IMR-90 (cell line): ENCODE measurements around the gene ENPP6. TPM values are rescaled to one million over a fixed set of nuclear protein-coding genes. Genes with fewer than 3 reads are reported as not detected.

Source experiments
- ATAC-seq: fragments of 200-7000 bp; cut with Tn5 transposase; 2 replicates; pipeline ENCODE4 v1.9.1; 2020; ENCODE audit warnings: low read depth, mild to moderate bottlenecking, moderate library complexity
- BruUV-seq: library from RNA; stranded (reverse); fragments of 400-500 nt; replicated peaks from 2 replicates; lab custom pipeline; 2021; lab: Mats Ljungman, UMichigan
- CTCF ChIA-PET: fragments of 300-600 bp; formaldehyde crosslinking; extraction: SDS; loops from one replicate; lab custom pipeline; 2021; ENCODE audit warnings: antibody characterized with exemption; lab: Yijun Ruan, JAX
- POLR2A ChIA-PET: fragments of 300-600 bp; sonication (Branson Sonifier 250); formaldehyde crosslinking; loops from one replicate; lab custom pipeline; 2022; ENCODE audit warnings: antibody characterized with exemption; ENCODE audit not compliant: unreplicated experiment; lab: Charles Lee
- DNase-seq: peaks from one replicate; pipeline ENCODE4 v3.0.0; 2013
- H2AFZ ChIP-seq: replicated peaks from 2 replicates; pipeline ENCODE3; 2013; ENCODE audit warnings: low read length, mild to moderate bottlenecking; ENCODE audit not compliant: poor library complexity
- H2AK5ac ChIP-seq: 2 replicates; pipeline ENCODE4 v1.6.1; 2013; ENCODE audit warnings: low read depth, low read length, inconsistent platforms
- H2AK9ac ChIP-seq: replicated peaks from 2 replicates; pipeline ENCODE3; 2013; ENCODE audit warnings: mild to moderate bottlenecking, low read depth, low read length, moderate library complexity; ENCODE audit not compliant: poor library complexity
- H2BK120ac ChIP-seq: 2 replicates; pipeline ENCODE4 v1.6.1; 2013; ENCODE audit warnings: low read depth, low read length, inconsistent platforms
- H2BK15ac ChIP-seq: 3 replicates; pipeline ENCODE4 v1.6.1; 2013; ENCODE audit warnings: low read depth, low read length, inconsistent platforms
- H2BK20ac ChIP-seq: 2 replicates; pipeline ENCODE4 v1.6.1; 2013; ENCODE audit warnings: low read depth, mild to moderate bottlenecking, inconsistent platforms, low read length, moderate library complexity
- H2BK5ac ChIP-seq: 2 replicates; pipeline ENCODE4 v1.6.1; 2013; ENCODE audit warnings: mild to moderate bottlenecking, low read depth, low read length, inconsistent platforms; ENCODE audit not compliant: poor library complexity, severe bottlenecking
- H3K14ac ChIP-seq: replicated peaks from 2 replicates; pipeline ENCODE4 v1.6.1; 2013; ENCODE audit warnings: low read depth, low read length, inconsistent platforms
- H3K18ac ChIP-seq: 2 replicates; pipeline ENCODE4 v1.6.1; 2013; ENCODE audit warnings: low read depth, low read length, control low read depth
- H3K23ac ChIP-seq: 2 replicates; pipeline ENCODE4 v1.6.1; 2013; ENCODE audit warnings: low read depth, low read length, inconsistent platforms
- H3K27ac ChIP-seq: 2 replicates; pipeline ENCODE4 v1.5.1; 2013; ENCODE audit warnings: mild to moderate bottlenecking, control low read depth, low read length; ENCODE audit not compliant: insufficient read depth
- H3K27me3 ChIP-seq: 2 replicates; pipeline ENCODE4 v1.6.1; 2013; ENCODE audit warnings: low read length; ENCODE audit not compliant: control insufficient read depth, insufficient read depth
- H3K36me3 ChIP-seq: 2 replicates; pipeline ENCODE4 v1.6.1; 2013; ENCODE audit warnings: low read length, mixed read lengths; ENCODE audit not compliant: control insufficient read depth, insufficient read depth
- H3K4ac ChIP-seq: 2 replicates; pipeline ENCODE4 v1.6.1; 2013; ENCODE audit warnings: low read depth, low read length, inconsistent platforms
- H3K4me1 ChIP-seq: 2 replicates; pipeline ENCODE4 v1.6.1; 2013; ENCODE audit warnings: low read length, mixed read lengths; ENCODE audit not compliant: control insufficient read depth, insufficient read depth
- H3K4me2 ChIP-seq: 2 replicates; pipeline ENCODE4 v1.6.1; 2013; ENCODE audit warnings: low read depth, mild to moderate bottlenecking, control low read depth, low read length, moderate library complexity
- H3K4me3 ChIP-seq: 2 replicates; pipeline ENCODE4 v1.5.1; 2013; ENCODE audit warnings: low read depth, mild to moderate bottlenecking, control low read depth, low read length, moderate library complexity; ENCODE audit not compliant: insufficient read depth
- H3K56ac ChIP-seq: 2 replicates; pipeline ENCODE4 v1.6.1; 2013; ENCODE audit warnings: low read length, inconsistent platforms; ENCODE audit not compliant: insufficient read depth; ENCODE audit errors: extremely low read depth
- H3K79me1 ChIP-seq, 2 experiments: 2 replicates each; pipeline ENCODE4 v1.6.1; 2013; ENCODE audit warnings: low read length in 2 of 2, inconsistent platforms in 1 of 2, low read depth in 1 of 2
- H3K9ac ChIP-seq: 2 replicates; pipeline ENCODE4 v1.6.1; 2013; ENCODE audit warnings: low read depth, low read length, control low read depth
- H3K9me1 ChIP-seq: 2 replicates; pipeline ENCODE4 v1.6.1; 2013; ENCODE audit warnings: low read length, inconsistent platforms; ENCODE audit not compliant: insufficient read depth
- H3K9me3 ChIP-seq: 2 replicates; pipeline ENCODE4 v1.6.1; 2013; ENCODE audit warnings: low read length; ENCODE audit not compliant: control insufficient read depth, insufficient read depth
- H4K20me1 ChIP-seq: 2 replicates; pipeline ENCODE4 v1.6.1; 2013; ENCODE audit warnings: low read length, inconsistent platforms; ENCODE audit not compliant: insufficient read depth
- H4K5ac ChIP-seq: 2 replicates; pipeline ENCODE4 v1.6.1; 2013; ENCODE audit warnings: mild to moderate bottlenecking, low read depth, low read length, control low read depth
- H4K8ac ChIP-seq, 2 experiments: 2 replicates each; pipeline ENCODE4 v1.6.1; 2013; ENCODE audit warnings: low read depth in 2 of 2, low read length in 2 of 2, control low read depth in 1 of 2, inconsistent platforms in 1 of 2
- H4K91ac ChIP-seq: 2 replicates; pipeline ENCODE4 v1.6.1; 2013; ENCODE audit warnings: low read depth, low read length, inconsistent platforms; ENCODE audit not compliant: insufficient read depth
- ELK1 ChIP-seq: fragments of 150-350 bp; IDR thresholded peaks from 2 replicates; pipeline ENCODE4 v1.6.1; 2016; ENCODE audit warnings: low read depth, mild to moderate bottlenecking, low read length, moderate library complexity, borderline replicate concordance
- FOS ChIP-seq: fragments of 150-350 bp; IDR thresholded peaks from 2 replicates; pipeline ENCODE4 v1.6.1; 2016; ENCODE audit warnings: low read depth, low read length
- SMC3 ChIP-seq: fragments of 150-350 bp; IDR thresholded peaks from 2 replicates; pipeline ENCODE4 v1.6.1; 2016; ENCODE audit warnings: low read depth, mild to moderate bottlenecking, antibody characterized with exemption, low read length, moderate library complexity
- USF2 ChIP-seq: fragments of 150-350 bp; IDR thresholded peaks from 2 replicates; pipeline ENCODE4 v1.6.1; 2017; ENCODE audit warnings: mild to moderate bottlenecking, antibody characterized with exemption, low read length, low read depth
- WGBS, 2 experiments: methylation state at CpG; one replicate each; pipeline versions ENCODE4 v1.1.5 to v1.1.7; 2013; ENCODE audit warnings: missing lambda C conversion rate in 2 of 2; ENCODE audit not compliant: insufficient read length in 1 of 2; ENCODE audit errors: extremely low coverage in 2 of 2; 5-methylcytosine and 5-hydroxymethylcytosine counted together
- dilution Hi-C: fragments of 300-500 bp; cut with HindIII; formaldehyde crosslinking; loops from one replicate; pipeline ENCODE4 v1.14.3; 2018; ENCODE audit warnings: low sequenced_read_pairs; ENCODE audit not compliant: unreplicated experiment
- in situ Hi-C: fragments of 300-500 bp; cut with MboI; formaldehyde crosslinking; loops from 3 replicates; pipeline ENCODE4 v1.14.3; 2019; ENCODE audit warnings: low sequenced_read_pairs, inconsistent platforms, mixed read lengths
- intact Hi-C: fragments of 100-400 bp; cut with micrococcal nuclease; formaldehyde crosslinking; loops from 2 replicates; pipeline ENCODE4 v1.10.0; 2022
- polyA plus RNA-seq, 3 experiments: library from polyadenylated mRNA; depleted of rRNA; stranded (reverse); fragments of >200 nt; gene quantifications; 2 replicates each; pipeline ENCODE4 v1.2.3, GENCODE V29; 2012; ENCODE audit warnings: low replicate concordance in 1 of 3
- total RNA-seq: library from RNA; depleted of rRNA; stranded (reverse); fragments of >200 nt; gene quantifications from 2 replicates; pipeline ENCODE4 v1.2.3, GENCODE V29; 2012

ENPP6 gene
- total and polyA plus RNA-seq, 2 of the 4 experiments (the other 2 are of a cell fraction), result not detected

- Histone ChIP-seq H2AK9ac (no peak overlapping the region), H3K18ac (peak overlapping the region; percentile 37; the same call in 1 of the 2 replicates), H2BK5ac (no peak overlapping the region), H3K27me3 (no peaks in the 10 kb centered on the region; the same call in 1 of the 2 replicates), H3K14ac (no peak overlapping the region), H3K9me1 (0 out of 2 replicates have a peak, but pooled peaks cover 7% of the 10 kb centered on the region), H2AK5ac (no peak overlapping the region), H3K23ac (no peak overlapping the region), H3K4me3 (no peak overlapping the region), H2BK120ac (no peak overlapping the region; the same call in 1 of the 2 replicates), H3K4me1 (peaks cover 18% of the 10 kb centered on the region; the same call in 1 of the 2 replicates), H2AFZ (no peak overlapping the region), H3K36me3 (no peaks in the 10 kb centered on the region), H3K9ac (no peak overlapping the region), H2BK20ac (no peak overlapping the region), H3K4me2 (peak overlapping the region; percentile 5; the same call in 1 of the 2 replicates), H3K4ac (no peak overlapping the region), H3K9me3 (no peaks in the 10 kb centered on the region), H4K20me1 (no peaks in the 10 kb centered on the region), H3K27ac (peak overlapping the region; percentile 70; the same call in 1 of the 2 replicates), H3K79me1 (no peaks in the 10 kb centered on the region), H2BK15ac (no peak overlapping the region), H3K56ac (no peak overlapping the region), H4K8ac (no peak overlapping the region), H4K5ac (peak overlapping the region; percentile 14; the same call in 1 of the 2 replicates), H4K91ac (no peak overlapping the region)
- dilution Hi-C loops, result no loop called here
- no CpG with 5 or more reads among the region's 4 CpGs for WGBS, 2 experiments
- no TSS peak for BruUV-seq
- TF ChIP-seq FOS (no peak), SMC3 (no peak), USF2 (no peak), ELK1 (no peak)
- CTCF ChIA-PET, result interaction anchor here (0.9 to 2.0 kb wide), 3 partner anchors 112 to 258 kb away, joined by 3 to 10 read pairs (median 7); no protein-coding TSS in a partner anchor
- ATAC-seq (no peak), DNase-seq (no peak)
- POLR2A ChIA-PET, result no interaction called here
- in situ Hi-C loops, result loop anchor here (5.0 kb wide), 1 partner anchor 262 kb away; no protein-coding TSS in a partner anchor
- intact Hi-C loops, result loop anchor here (5.0 kb wide), 2 partner anchors 82 to 112 kb away; no protein-coding TSS in a partner anchor
Measured at GRCh38 chr4:184099000-184099399, 118.7 kb downstream of the ENPP6 start.
